IMR-90 (cell line): ENCODE results near the gene C11orf42. TPM values are rescaled to one million over a fixed set of nuclear protein-coding genes. Genes with fewer than 3 reads are reported as not detected.

ENCODE experiments used
- ATAC-seq: fragments of 200-7000 bp; cut with Tn5 transposase; 2 replicates; pipeline ENCODE4 v1.9.1; 2020; ENCODE audit warnings: low read depth, mild to moderate bottlenecking, moderate library complexity
- BruUV-seq: library from RNA; stranded (reverse); fragments of 400-500 nt; replicated peaks from 2 replicates; lab custom pipeline; 2021; lab: Mats Ljungman, UMichigan
- CTCF ChIA-PET: fragments of 300-600 bp; formaldehyde crosslinking; extraction: SDS; loops from one replicate; lab custom pipeline; 2021; ENCODE audit warnings: antibody characterized with exemption; lab: Yijun Ruan, JAX
- POLR2A ChIA-PET: fragments of 300-600 bp; sonication (Branson Sonifier 250); formaldehyde crosslinking; loops from one replicate; lab custom pipeline; 2022; ENCODE audit warnings: antibody characterized with exemption; ENCODE audit not compliant: unreplicated experiment; lab: Charles Lee
- DNase-seq: peaks from one replicate; pipeline ENCODE4 v3.0.0; 2013
- H2AFZ ChIP-seq: replicated peaks from 2 replicates; pipeline ENCODE3; 2013; ENCODE audit warnings: low read length, mild to moderate bottlenecking; ENCODE audit not compliant: poor library complexity
- H2AK5ac ChIP-seq: 2 replicates; pipeline ENCODE4 v1.6.1; 2013; ENCODE audit warnings: low read depth, low read length, inconsistent platforms
- H2AK9ac ChIP-seq: replicated peaks from 2 replicates; pipeline ENCODE3; 2013; ENCODE audit warnings: mild to moderate bottlenecking, low read depth, low read length, moderate library complexity; ENCODE audit not compliant: poor library complexity
- H2BK120ac ChIP-seq: 2 replicates; pipeline ENCODE4 v1.6.1; 2013; ENCODE audit warnings: low read depth, low read length, inconsistent platforms
- H2BK15ac ChIP-seq: 3 replicates; pipeline ENCODE4 v1.6.1; 2013; ENCODE audit warnings: low read depth, low read length, inconsistent platforms
- H2BK20ac ChIP-seq: 2 replicates; pipeline ENCODE4 v1.6.1; 2013; ENCODE audit warnings: low read depth, mild to moderate bottlenecking, inconsistent platforms, low read length, moderate library complexity
- H2BK5ac ChIP-seq: 2 replicates; pipeline ENCODE4 v1.6.1; 2013; ENCODE audit warnings: mild to moderate bottlenecking, low read depth, low read length, inconsistent platforms; ENCODE audit not compliant: poor library complexity, severe bottlenecking
- H3K14ac ChIP-seq: replicated peaks from 2 replicates; pipeline ENCODE4 v1.6.1; 2013; ENCODE audit warnings: low read depth, low read length, inconsistent platforms
- H3K18ac ChIP-seq: 2 replicates; pipeline ENCODE4 v1.6.1; 2013; ENCODE audit warnings: low read depth, low read length, control low read depth
- H3K23ac ChIP-seq: 2 replicates; pipeline ENCODE4 v1.6.1; 2013; ENCODE audit warnings: low read depth, low read length, inconsistent platforms
- H3K27ac ChIP-seq: 2 replicates; pipeline ENCODE4 v1.5.1; 2013; ENCODE audit warnings: mild to moderate bottlenecking, control low read depth, low read length; ENCODE audit not compliant: insufficient read depth
- H3K27me3 ChIP-seq: 2 replicates; pipeline ENCODE4 v1.6.1; 2013; ENCODE audit warnings: low read length; ENCODE audit not compliant: control insufficient read depth, insufficient read depth
- H3K36me3 ChIP-seq: 2 replicates; pipeline ENCODE4 v1.6.1; 2013; ENCODE audit warnings: low read length, mixed read lengths; ENCODE audit not compliant: control insufficient read depth, insufficient read depth
- H3K4ac ChIP-seq: 2 replicates; pipeline ENCODE4 v1.6.1; 2013; ENCODE audit warnings: low read depth, low read length, inconsistent platforms
- H3K4me1 ChIP-seq: 2 replicates; pipeline ENCODE4 v1.6.1; 2013; ENCODE audit warnings: low read length, mixed read lengths; ENCODE audit not compliant: control insufficient read depth, insufficient read depth
- H3K4me2 ChIP-seq: 2 replicates; pipeline ENCODE4 v1.6.1; 2013; ENCODE audit warnings: low read depth, mild to moderate bottlenecking, control low read depth, low read length, moderate library complexity
- H3K4me3 ChIP-seq: 2 replicates; pipeline ENCODE4 v1.5.1; 2013; ENCODE audit warnings: low read depth, mild to moderate bottlenecking, control low read depth, low read length, moderate library complexity; ENCODE audit not compliant: insufficient read depth
- H3K56ac ChIP-seq: 2 replicates; pipeline ENCODE4 v1.6.1; 2013; ENCODE audit warnings: low read length, inconsistent platforms; ENCODE audit not compliant: insufficient read depth; ENCODE audit errors: extremely low read depth
- H3K79me1 ChIP-seq, 2 experiments: 2 replicates each; pipeline ENCODE4 v1.6.1; 2013; ENCODE audit warnings: low read length in 2 of 2, inconsistent platforms in 1 of 2, low read depth in 1 of 2
- H3K9ac ChIP-seq: 2 replicates; pipeline ENCODE4 v1.6.1; 2013; ENCODE audit warnings: low read depth, low read length, control low read depth
- H3K9me1 ChIP-seq: 2 replicates; pipeline ENCODE4 v1.6.1; 2013; ENCODE audit warnings: low read length, inconsistent platforms; ENCODE audit not compliant: insufficient read depth
- H3K9me3 ChIP-seq: 2 replicates; pipeline ENCODE4 v1.6.1; 2013; ENCODE audit warnings: low read length; ENCODE audit not compliant: control insufficient read depth, insufficient read depth
- H4K20me1 ChIP-seq: 2 replicates; pipeline ENCODE4 v1.6.1; 2013; ENCODE audit warnings: low read length, inconsistent platforms; ENCODE audit not compliant: insufficient read depth
- H4K5ac ChIP-seq: 2 replicates; pipeline ENCODE4 v1.6.1; 2013; ENCODE audit warnings: mild to moderate bottlenecking, low read depth, low read length, control low read depth
- H4K8ac ChIP-seq, 2 experiments: 2 replicates each; pipeline ENCODE4 v1.6.1; 2013; ENCODE audit warnings: low read depth in 2 of 2, low read length in 2 of 2, control low read depth in 1 of 2, inconsistent platforms in 1 of 2
- H4K91ac ChIP-seq: 2 replicates; pipeline ENCODE4 v1.6.1; 2013; ENCODE audit warnings: low read depth, low read length, inconsistent platforms; ENCODE audit not compliant: insufficient read depth
- BHLHE40 ChIP-seq: fragments of 150-350 bp; IDR thresholded peaks from 2 replicates; pipeline ENCODE4 v1.6.1; 2016; ENCODE audit warnings: mild to moderate bottlenecking, low read depth, low read length
- CEBPB ChIP-seq: IDR thresholded peaks from 2 replicates; pipeline ENCODE4 v1.6.1; 2012; ENCODE audit warnings: low read depth, low read length, improper control_type of control experiment
- CHD1 ChIP-seq: IDR thresholded peaks from 2 replicates; pipeline ENCODE4 v1.6.1; 2012; ENCODE audit warnings: low read depth, low read length, improper control_type of control experiment
- FOS ChIP-seq: fragments of 150-350 bp; IDR thresholded peaks from 2 replicates; pipeline ENCODE4 v1.6.1; 2016; ENCODE audit warnings: low read depth, low read length
- MAFK ChIP-seq: IDR thresholded peaks from 2 replicates; pipeline ENCODE4 v1.6.1; 2012; ENCODE audit warnings: low read depth, low read length, improper control_type of control experiment
- MAZ ChIP-seq: IDR thresholded peaks from 2 replicates; pipeline ENCODE4 v1.6.1; 2012; ENCODE audit warnings: low read depth, mild to moderate bottlenecking, low read length, improper control_type of control experiment, moderate library complexity, borderline replicate concordance
- MXI1 ChIP-seq: IDR thresholded peaks from 2 replicates; pipeline ENCODE4 v1.6.1; 2012; ENCODE audit warnings: low read depth, mild to moderate bottlenecking, low read length, moderate library complexity, borderline replicate concordance
- NFE2L2 ChIP-seq: fragments of 150-350 bp; IDR thresholded peaks from 2 replicates; pipeline ENCODE4 v1.6.1; 2016; ENCODE audit warnings: low read depth, mild to moderate bottlenecking, low read length
- POLR2A ChIP-seq: IDR thresholded peaks from 2 replicates; pipeline ENCODE4 v1.6.1; 2012; ENCODE audit warnings: mild to moderate bottlenecking, low read depth, low read length
- RAD21 ChIP-seq: IDR thresholded peaks from 2 replicates; pipeline ENCODE4 v1.6.1; 2012; ENCODE audit warnings: low read length, improper control_type of control experiment
- RCOR1 ChIP-seq: IDR thresholded peaks from 2 replicates; pipeline ENCODE4 v1.6.1; 2012; ENCODE audit warnings: mild to moderate bottlenecking, low read length, improper control_type of control experiment; ENCODE audit not compliant: insufficient replicate concordance
- RFX5 ChIP-seq: IDR thresholded peaks from 2 replicates; pipeline ENCODE4 v1.8.0; 2012; ENCODE audit warnings: low read depth, mild to moderate bottlenecking, low read length, moderate library complexity
- SMC3 ChIP-seq: fragments of 150-350 bp; IDR thresholded peaks from 2 replicates; pipeline ENCODE4 v1.6.1; 2016; ENCODE audit warnings: low read depth, mild to moderate bottlenecking, antibody characterized with exemption, low read length, moderate library complexity
- WGBS, 2 experiments: methylation state at CpG; one replicate each; pipeline versions ENCODE4 v1.1.5 to v1.1.7; 2013; ENCODE audit warnings: missing lambda C conversion rate in 2 of 2; ENCODE audit not compliant: insufficient read length in 1 of 2; ENCODE audit errors: extremely low coverage in 2 of 2; 5-methylcytosine and 5-hydroxymethylcytosine counted together
- dilution Hi-C: fragments of 300-500 bp; cut with HindIII; formaldehyde crosslinking; loops from one replicate; pipeline ENCODE4 v1.14.3; 2018; ENCODE audit warnings: low sequenced_read_pairs; ENCODE audit not compliant: unreplicated experiment
- in situ Hi-C: fragments of 300-500 bp; cut with MboI; formaldehyde crosslinking; loops from 3 replicates; pipeline ENCODE4 v1.14.3; 2019; ENCODE audit warnings: low sequenced_read_pairs, inconsistent platforms, mixed read lengths
- intact Hi-C: fragments of 100-400 bp; cut with micrococcal nuclease; formaldehyde crosslinking; loops from 2 replicates; pipeline ENCODE4 v1.10.0; 2022
- polyA plus RNA-seq, 3 experiments: library from polyadenylated mRNA; depleted of rRNA; stranded (reverse); fragments of >200 nt; gene quantifications; 2 replicates each; pipeline ENCODE4 v1.2.3, GENCODE V29; 2012; ENCODE audit warnings: low replicate concordance in 1 of 3
- total RNA-seq: library from RNA; depleted of rRNA; stranded (reverse); fragments of >200 nt; gene quantifications from 2 replicates; pipeline ENCODE4 v1.2.3, GENCODE V29; 2012
- TF ChIP-seq, protein P1 (sequence below): conservative IDR thresholded peaks from 2 replicates; pipeline ENCODE4 v1.5.1; 2012; ENCODE audit warnings: mild to moderate bottlenecking, low read depth, low read length, improper control_type of control experiment
- TF ChIP-seq, protein P2 (sequence below): fragments of 150-350 bp; IDR thresholded peaks from 2 replicates; pipeline ENCODE4 v1.6.1; 2016; ENCODE audit warnings: low read depth, mild to moderate bottlenecking, low read length, moderate library complexity, borderline replicate concordance
- TF ChIP-seq, protein P3 (sequence below): fragments of 150-350 bp; IDR thresholded peaks from 2 replicates; pipeline ENCODE4 v1.6.1; 2017; ENCODE audit warnings: mild to moderate bottlenecking, antibody characterized with exemption, low read length, low read depth

Gene C11orf42
- total and polyA plus RNA-seq, 2 of the 4 experiments (the other 2 are of a cell fraction), result not detected

DNA sequence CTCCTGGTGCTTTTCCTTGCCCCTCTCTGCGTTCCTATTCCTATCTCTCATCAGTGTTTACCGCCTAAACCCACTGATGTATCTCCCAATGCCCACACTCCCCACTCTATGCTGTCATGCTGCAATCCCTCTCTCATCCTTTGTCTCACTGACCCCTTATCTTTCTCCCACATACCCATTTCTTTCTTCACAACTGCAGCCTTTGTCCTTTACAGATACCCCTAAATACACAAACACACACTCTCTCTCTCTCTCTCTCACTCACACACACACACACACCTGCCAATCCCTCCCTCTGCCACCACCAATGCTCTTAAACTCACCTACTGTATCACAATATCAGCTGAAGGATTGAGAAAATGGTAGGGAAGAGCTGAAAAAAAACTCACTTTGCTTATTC lies 29.9 kb upstream of the C11orf42 start:
- no peak overlapping the region for H2AFZ ChIP-seq
- H2AK5ac ChIP-seq, result no peak overlapping the region
- ATAC-seq (no peak), DNase-seq (no peak)
- no peak overlapping the region for H3K23ac ChIP-seq
- H4K8ac ChIP-seq, result no peak overlapping the region
- H4K5ac ChIP-seq, result no peak overlapping the region
- no peak for TF ChIP-seq NFE2L2
- no peak for TF ChIP-seq MAFK
- TF ChIP-seq SMC3, result no peak
- TF ChIP-seq POLR2A, result no peak
- TF ChIP-seq, protein P1, sequence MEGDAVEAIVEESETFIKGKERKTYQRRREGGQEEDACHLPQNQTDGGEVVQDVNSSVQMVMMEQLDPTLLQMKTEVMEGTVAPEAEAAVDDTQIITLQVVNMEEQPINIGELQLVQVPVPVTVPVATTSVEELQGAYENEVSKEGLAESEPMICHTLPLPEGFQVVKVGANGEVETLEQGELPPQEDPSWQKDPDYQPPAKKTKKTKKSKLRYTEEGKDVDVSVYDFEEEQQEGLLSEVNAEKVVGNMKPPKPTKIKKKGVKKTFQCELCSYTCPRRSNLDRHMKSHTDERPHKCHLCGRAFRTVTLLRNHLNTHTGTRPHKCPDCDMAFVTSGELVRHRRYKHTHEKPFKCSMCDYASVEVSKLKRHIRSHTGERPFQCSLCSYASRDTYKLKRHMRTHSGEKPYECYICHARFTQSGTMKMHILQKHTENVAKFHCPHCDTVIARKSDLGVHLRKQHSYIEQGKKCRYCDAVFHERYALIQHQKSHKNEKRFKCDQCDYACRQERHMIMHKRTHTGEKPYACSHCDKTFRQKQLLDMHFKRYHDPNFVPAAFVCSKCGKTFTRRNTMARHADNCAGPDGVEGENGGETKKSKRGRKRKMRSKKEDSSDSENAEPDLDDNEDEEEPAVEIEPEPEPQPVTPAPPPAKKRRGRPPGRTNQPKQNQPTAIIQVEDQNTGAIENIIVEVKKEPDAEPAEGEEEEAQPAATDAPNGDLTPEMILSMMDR, result no peak
- no peak for TF ChIP-seq CEBPB
- TF ChIP-seq, protein P2, sequence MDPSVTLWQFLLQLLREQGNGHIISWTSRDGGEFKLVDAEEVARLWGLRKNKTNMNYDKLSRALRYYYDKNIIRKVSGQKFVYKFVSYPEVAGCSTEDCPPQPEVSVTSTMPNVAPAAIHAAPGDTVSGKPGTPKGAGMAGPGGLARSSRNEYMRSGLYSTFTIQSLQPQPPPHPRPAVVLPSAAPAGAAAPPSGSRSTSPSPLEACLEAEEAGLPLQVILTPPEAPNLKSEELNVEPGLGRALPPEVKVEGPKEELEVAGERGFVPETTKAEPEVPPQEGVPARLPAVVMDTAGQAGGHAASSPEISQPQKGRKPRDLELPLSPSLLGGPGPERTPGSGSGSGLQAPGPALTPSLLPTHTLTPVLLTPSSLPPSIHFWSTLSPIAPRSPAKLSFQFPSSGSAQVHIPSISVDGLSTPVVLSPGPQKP, result no peak
- TF ChIP-seq, protein P3, sequence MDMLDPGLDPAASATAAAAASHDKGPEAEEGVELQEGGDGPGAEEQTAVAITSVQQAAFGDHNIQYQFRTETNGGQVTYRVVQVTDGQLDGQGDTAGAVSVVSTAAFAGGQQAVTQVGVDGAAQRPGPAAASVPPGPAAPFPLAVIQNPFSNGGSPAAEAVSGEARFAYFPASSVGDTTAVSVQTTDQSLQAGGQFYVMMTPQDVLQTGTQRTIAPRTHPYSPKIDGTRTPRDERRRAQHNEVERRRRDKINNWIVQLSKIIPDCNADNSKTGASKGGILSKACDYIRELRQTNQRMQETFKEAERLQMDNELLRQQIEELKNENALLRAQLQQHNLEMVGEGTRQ, result no peak
- TF ChIP-seq RFX5, result no peak
- no peak for TF ChIP-seq MXI1
- TF ChIP-seq CHD1, result no peak
- no peak for TF ChIP-seq MAZ
- TF ChIP-seq FOS, result no peak
- TF ChIP-seq BHLHE40, result no peak
- TF ChIP-seq RAD21, result no peak
- no peak for TF ChIP-seq RCOR1
- CTCF ChIA-PET, result interaction anchor here (0.7 kb wide), 1 partner anchor 135 kb away, joined by 3 read pairs; no protein-coding TSS in a partner anchor
- no peaks in the 10 kb centered on the region for H3K36me3 ChIP-seq
- H3K27me3 ChIP-seq, result no peaks in the 10 kb centered on the region
- H3K27ac ChIP-seq, result no peak overlapping the region
- no TSS peak for BruUV-seq
- H3K18ac ChIP-seq, result no peak overlapping the region
- dilution Hi-C loops, result no loop called here
- H3K79me1 ChIP-seq, result no peaks in the 10 kb centered on the region
- H3K9me3 ChIP-seq, result no peaks in the 10 kb centered on the region
- H2AK9ac ChIP-seq, result no peak overlapping the region
- H4K91ac ChIP-seq, result no peak overlapping the region
- no peak overlapping the region for H2BK5ac ChIP-seq
- no peak overlapping the region for H3K56ac ChIP-seq
- no peak overlapping the region for H2BK120ac ChIP-seq
- no peak overlapping the region for H2BK15ac ChIP-seq
- H3K9ac ChIP-seq, result no peak overlapping the region
- H4K20me1 ChIP-seq, result no peaks in the 10 kb centered on the region
- H2BK20ac ChIP-seq, result no peak overlapping the region
- H3K4me3 ChIP-seq, result no peak overlapping the region
- no peak overlapping the region for H3K4ac ChIP-seq
- no peak overlapping the region for H3K14ac ChIP-seq
- intact Hi-C loops, result no loop called here
- H3K4me2 ChIP-seq, result no peak overlapping the region
- POLR2A ChIA-PET, result no interaction called here
- WGBS, 2 experiments, result 15% methylated on average over 2 of the region's 2 CpGs; no CpG with 5 or more reads in 1 of the 2 experiments
- in situ Hi-C loops, result no loop called here
- H3K4me1 ChIP-seq, result no peaks in the 10 kb centered on the region
- no peaks in the 10 kb centered on the region for H3K9me1 ChIP-seq
